ENCODE measurements around the gene PIH1D1. TPM values are rescaled to one million over a fixed set of nuclear protein-coding genes. Genes with fewer than 3 reads are reported as not detected.

The PIH1D1 gene
- polyA plus RNA-seq (2013, experiment 1 of 2) = 54.8 TPM
- polyA plus RNA-seq (2013, experiment 2 of 2) = 53.7 TPM

DNA sequence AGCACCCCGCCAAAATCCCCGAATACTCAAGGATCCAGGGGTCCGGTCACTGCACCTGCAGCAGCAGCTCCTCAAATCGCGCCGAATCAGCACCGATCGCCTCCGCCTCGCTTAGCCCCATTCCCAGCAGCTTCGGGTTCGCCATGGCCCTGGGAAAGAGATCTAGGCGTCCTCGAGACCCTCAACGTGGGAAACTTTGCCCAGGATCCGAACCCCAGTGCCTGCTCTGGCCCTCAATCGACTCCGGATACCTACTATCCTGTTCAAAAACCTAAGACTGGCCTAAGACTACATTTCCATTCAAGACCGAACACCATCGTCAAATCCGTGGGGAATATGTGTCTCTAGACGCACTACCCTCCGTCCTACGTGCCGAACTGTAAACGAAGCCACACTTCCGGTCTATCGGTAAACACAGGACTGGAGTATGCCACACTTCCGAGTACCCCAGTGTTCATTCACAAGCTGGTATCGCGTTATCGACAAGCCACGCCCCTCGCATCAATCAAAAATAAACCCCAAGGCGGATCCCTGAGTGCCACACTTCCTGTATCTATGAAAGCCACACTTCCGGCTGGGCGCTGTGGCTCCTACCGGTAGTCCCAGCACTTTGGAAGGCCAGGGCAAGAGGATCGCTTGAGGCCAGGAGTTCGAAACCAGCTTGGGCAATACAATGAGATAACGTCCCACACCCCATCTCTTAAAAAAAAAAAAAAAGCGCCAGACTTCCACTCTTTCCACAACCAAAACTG lies at the start of gene PIH1D1:
PIH1D1 (minus strand) TSS at position 385 of the 752 bp plus-strand sequence; CDS start at position 145, 240 bp downstream.
- peaks cover 9% of the 10 kb centered on the region for H3K4me1 ChIP-seq (ENCODE audit: control insufficient read depth, insufficient read depth, low read depth, low read length)
- H3K79me1 ChIP-seq (replicated peaks; ENCODE audit: low read length, poor library complexity, severe bottlenecking) = peaks cover 35% of the 10 kb centered on the region
- H2AK5ac ChIP-seq (ENCODE audit: low read length, severe bottlenecking) = peak within 1 kb of the TSS; percentile 5
- no peak within 1 kb of the TSS for H3K23ac ChIP-seq (ENCODE audit: low read length in 2 of 2)
- peak within 1 kb of the TSS in 1 of 2 experiments; percentile 6 for H3K4ac ChIP-seq (ENCODE audit: low read depth in 1 of 2, low read length in 2 of 2)
- H4K91ac ChIP-seq (ENCODE audit: low read length) = peak within 1 kb of the TSS; percentile 5
- H2BK15ac ChIP-seq (ENCODE audit: low read depth, poor library complexity, severe bottlenecking) = no peak within 1 kb of the TSS
- no peak within 1 kb of the TSS for H2BK120ac ChIP-seq (ENCODE audit: low read depth, low read length)
- peak; percentile 100 for DNase-seq
- H3K9me3 ChIP-seq (ENCODE audit: control insufficient read depth, low read length) = no peaks in the 10 kb centered on the region
- no peak within 1 kb of the TSS for H2AFZ ChIP-seq (ENCODE audit: low read depth, low read length)
- H3K36me3 ChIP-seq (ENCODE audit: control insufficient read depth in 1 of 2, insufficient read depth in 2 of 2, low read depth in 1 of 2, low read length in 2 of 2) = peaks cover 11 to 35% of the 10 kb centered on the region in 2 experiments
- H3K27me3 ChIP-seq (ENCODE audit: control insufficient read depth in 1 of 2, insufficient read depth in 1 of 2, low read length in 2 of 2) = no peaks in the 10 kb centered on the region
- no peak within 1 kb of the TSS for H2BK5ac ChIP-seq (ENCODE audit: low read depth, low read length, poor library complexity, severe bottlenecking)
- H2BK12ac ChIP-seq (ENCODE audit: low read length in 2 of 2) = no peak within 1 kb of the TSS
- H3K4me2 ChIP-seq (ENCODE audit: low read length, poor library complexity, severe bottlenecking) = peak within 1 kb of the TSS; percentile 73
- H3K27ac ChIP-seq (ENCODE audit: low read length, poor library complexity, severe bottlenecking) = peak within 1 kb of the TSS; percentile 84
- peak within 1 kb of the TSS; percentile 86 to 90 for H3K4me3 ChIP-seq (ENCODE audit: insufficient read depth in 1 of 2, low read depth in 1 of 2, low read length in 2 of 2)
- no peak within 1 kb of the TSS for H3K14ac ChIP-seq (ENCODE audit: low read length in 2 of 2)
- peak within 1 kb of the TSS; percentile 28 to 34 for H3K18ac ChIP-seq (ENCODE audit: low read depth in 1 of 2, low read length in 2 of 2)
- under 1% methylated on average over 42 of the region's 42 CpGs for WGBS
- peak within 1 kb of the TSS; percentile 98 for H3K9ac ChIP-seq (ENCODE audit: low read length)
- H4K8ac ChIP-seq (ENCODE audit: low read length) = peak within 1 kb of the TSS; percentile 1

GRCh38 chr19:49499030-49499670 lies 47.5 kb upstream of the PIH1D1 start:
- no peaks in the 10 kb centered on the region for H3K9me3 ChIP-seq (ENCODE audit: control insufficient read depth, low read length)
- no peaks in the 10 kb centered on the region for H3K27me3 ChIP-seq (ENCODE audit: control insufficient read depth in 1 of 2, insufficient read depth in 1 of 2, low read length in 2 of 2)
- H3K18ac ChIP-seq (ENCODE audit: low read depth in 1 of 2, low read length in 2 of 2) = no peak overlapping the region
- H3K4ac ChIP-seq (ENCODE audit: low read depth in 1 of 2, low read length in 2 of 2) = no peak overlapping the region
- H2AFZ ChIP-seq (ENCODE audit: low read depth, low read length) = no peak overlapping the region
- H3K23ac ChIP-seq (ENCODE audit: low read length in 2 of 2) = no peak overlapping the region
- H3K9ac ChIP-seq (ENCODE audit: low read length) = peak overlapping the region; percentile 100
- no peak overlapping the region for H3K27ac ChIP-seq (ENCODE audit: low read length, poor library complexity, severe bottlenecking)
- 94% methylated on average over 19 of the region's 19 CpGs for WGBS
- H2BK5ac ChIP-seq (ENCODE audit: low read depth, low read length, poor library complexity, severe bottlenecking) = no peak overlapping the region
- H2BK12ac ChIP-seq (ENCODE audit: low read length in 2 of 2) = no peak overlapping the region
- no peak overlapping the region for H3K4me2 ChIP-seq (ENCODE audit: low read length, poor library complexity, severe bottlenecking)
- H2AK5ac ChIP-seq (ENCODE audit: low read length, severe bottlenecking) = no peak overlapping the region
- H3K4me1 ChIP-seq (ENCODE audit: control insufficient read depth, insufficient read depth, low read depth, low read length) = peaks cover 28% of the 10 kb centered on the region
- H4K91ac ChIP-seq (ENCODE audit: low read length) = no peak overlapping the region
- DNase-seq = no peak
- H4K8ac ChIP-seq (ENCODE audit: low read length) = no peak overlapping the region
- peaks cover 31 to 33% of the 10 kb centered on the region in 2 experiments for H3K36me3 ChIP-seq (ENCODE audit: control insufficient read depth in 1 of 2, insufficient read depth in 2 of 2, low read depth in 1 of 2, low read length in 2 of 2)
- H3K14ac ChIP-seq (ENCODE audit: low read length in 2 of 2) = no peak overlapping the region
- H3K79me1 ChIP-seq (replicated peaks; ENCODE audit: low read length, poor library complexity, severe bottlenecking) = peaks cover 7% of the 10 kb centered on the region
- H2BK120ac ChIP-seq (ENCODE audit: low read depth, low read length) = no peak overlapping the region
- H3K4me3 ChIP-seq (ENCODE audit: insufficient read depth in 1 of 2, low read depth in 1 of 2, low read length in 2 of 2) = peak overlapping the region in 1 of 2 experiments; percentile 0
- H2BK15ac ChIP-seq (ENCODE audit: low read depth, poor library complexity, severe bottlenecking) = no peak overlapping the region

DNA sequence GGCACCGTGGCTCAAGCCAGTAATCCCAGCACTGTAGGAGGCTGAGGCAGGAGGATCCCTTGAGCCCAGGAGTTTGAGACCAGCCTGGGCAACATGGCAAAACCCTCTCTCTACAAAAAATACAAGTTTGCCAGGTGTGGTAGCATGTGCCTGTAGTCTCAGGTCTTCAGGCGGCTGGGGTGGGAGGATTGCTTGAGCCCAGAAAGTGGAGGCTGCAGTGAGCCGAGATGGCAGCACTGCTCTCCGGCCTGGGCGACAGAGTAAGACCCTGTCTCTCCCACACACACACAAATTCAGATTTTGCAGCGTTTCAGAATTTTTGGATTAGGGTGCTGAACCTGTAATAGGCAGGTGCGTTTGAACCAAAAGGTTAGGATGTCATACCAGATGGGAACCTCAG lies 46.9 kb upstream of the PIH1D1 start:
- Histone ChIP-seq H2BK120ac (ENCODE audit: low read depth, low read length) (no peak overlapping the region), H3K9me3 (ENCODE audit: control insufficient read depth, low read length) (no peaks in the 10 kb centered on the region)
- 97% methylated on average over 4 of the region's 7 CpGs for WGBS

GRCh38 chr19:49497789-49498103 lies 46.1 kb upstream of the PIH1D1 start:
- Histone ChIP-seq H2BK120ac (ENCODE audit: low read depth, low read length) (no peak overlapping the region), H3K23ac (ENCODE audit: low read length in 2 of 2) (no peak overlapping the region), H3K9me3 (ENCODE audit: control insufficient read depth, low read length) (no peaks in the 10 kb centered on the region), H3K9ac (ENCODE audit: low read length) (peak overlapping the region; percentile 100), H3K4me3 (ENCODE audit: insufficient read depth in 1 of 2, low read depth in 1 of 2, low read length in 2 of 2) (peak overlapping the region in 1 of 2 experiments; percentile 99), H3K79me1 (replicated peaks; ENCODE audit: low read length, poor library complexity, severe bottlenecking) (peaks cover 7% of the 10 kb centered on the region), H3K14ac (ENCODE audit: low read length in 2 of 2) (no peak overlapping the region), H2AFZ (ENCODE audit: low read depth, low read length) (no peak overlapping the region), H3K4me2 (ENCODE audit: low read length, poor library complexity, severe bottlenecking) (peak overlapping the region; percentile 74), H3K27me3 (ENCODE audit: control insufficient read depth in 1 of 2, insufficient read depth in 1 of 2, low read length in 2 of 2) (no peaks in the 10 kb centered on the region), H3K36me3 (ENCODE audit: control insufficient read depth in 1 of 2, insufficient read depth in 2 of 2, low read depth in 1 of 2, low read length in 2 of 2) (peaks cover 36 to 38% of the 10 kb centered on the region in 2 experiments), H2BK15ac (ENCODE audit: low read depth, poor library complexity, severe bottlenecking) (no peak overlapping the region), H2BK5ac (ENCODE audit: low read depth, low read length, poor library complexity, severe bottlenecking) (no peak overlapping the region), H3K4ac (ENCODE audit: low read depth in 1 of 2, low read length in 2 of 2) (no peak overlapping the region), H3K18ac (ENCODE audit: low read depth in 1 of 2, low read length in 2 of 2) (no peak overlapping the region), H3K4me1 (ENCODE audit: control insufficient read depth, insufficient read depth, low read depth, low read length) (peaks cover 27% of the 10 kb centered on the region), H4K91ac (ENCODE audit: low read length) (no peak overlapping the region), H4K8ac (ENCODE audit: low read length) (no peak overlapping the region), H2AK5ac (ENCODE audit: low read length, severe bottlenecking) (no peak overlapping the region), H2BK12ac (ENCODE audit: low read length in 2 of 2) (no peak overlapping the region), H3K27ac (ENCODE audit: low read length, poor library complexity, severe bottlenecking) (no peak overlapping the region)
- WGBS = 95% methylated on average over 12 of the region's 12 CpGs
- no peak for DNase-seq

More for the DNA sequence above, 46.9 kb upstream of the PIH1D1 start:
- no peak overlapping the region for H2AK5ac ChIP-seq (ENCODE audit: low read length, severe bottlenecking)
- H2BK15ac ChIP-seq (ENCODE audit: low read depth, poor library complexity, severe bottlenecking) = no peak overlapping the region
- H3K79me1 ChIP-seq (replicated peaks; ENCODE audit: low read length, poor library complexity, severe bottlenecking) = peaks cover 7% of the 10 kb centered on the region
- DNase-seq = no peak
- peak overlapping the region in 1 of 2 experiments; percentile 99 for H3K4me3 ChIP-seq (ENCODE audit: insufficient read depth in 1 of 2, low read depth in 1 of 2, low read length in 2 of 2)
- peak overlapping the region; percentile 100 for H3K9ac ChIP-seq (ENCODE audit: low read length)
- H3K18ac ChIP-seq (ENCODE audit: low read depth in 1 of 2, low read length in 2 of 2) = no peak overlapping the region
- H3K27ac ChIP-seq (ENCODE audit: low read length, poor library complexity, severe bottlenecking) = no peak overlapping the region
- H3K23ac ChIP-seq (ENCODE audit: low read length in 2 of 2) = no peak overlapping the region
- H3K14ac ChIP-seq (ENCODE audit: low read length in 2 of 2) = no peak overlapping the region
- H4K91ac ChIP-seq (ENCODE audit: low read length) = no peak overlapping the region
- H2AFZ ChIP-seq (ENCODE audit: low read depth, low read length) = no peak overlapping the region
- H3K4me1 ChIP-seq (ENCODE audit: control insufficient read depth, insufficient read depth, low read depth, low read length) = peaks cover 28% of the 10 kb centered on the region
- no peaks in the 10 kb centered on the region for H3K27me3 ChIP-seq (ENCODE audit: control insufficient read depth in 1 of 2, insufficient read depth in 1 of 2, low read length in 2 of 2)
- no peak overlapping the region for H4K8ac ChIP-seq (ENCODE audit: low read length)
- H3K4me2 ChIP-seq (ENCODE audit: low read length, poor library complexity, severe bottlenecking) = no peak overlapping the region
- no peak overlapping the region for H2BK12ac ChIP-seq (ENCODE audit: low read length in 2 of 2)
- H3K4ac ChIP-seq (ENCODE audit: low read depth in 1 of 2, low read length in 2 of 2) = no peak overlapping the region
- H2BK5ac ChIP-seq (ENCODE audit: low read depth, low read length, poor library complexity, severe bottlenecking) = no peak overlapping the region
- H3K36me3 ChIP-seq (ENCODE audit: control insufficient read depth in 1 of 2, insufficient read depth in 2 of 2, low read depth in 1 of 2, low read length in 2 of 2) = peaks cover 31 to 33% of the 10 kb centered on the region in 2 experiments
